Measurements from ENCODE around the gene CLK2. TPM values are rescaled to one million over a fixed set of nuclear protein-coding genes. Genes with fewer than 3 reads are reported as not detected.
"Not testable (repeated sequence)": the region's sequence is repeated elsewhere in the genome, so short reads cannot be mapped to it uniquely, and the experiment has no call there.

The CLK2 gene
- total RNA-seq, 2 experiments from 2014 or later: 100.0 to 104 TPM

DNA sequence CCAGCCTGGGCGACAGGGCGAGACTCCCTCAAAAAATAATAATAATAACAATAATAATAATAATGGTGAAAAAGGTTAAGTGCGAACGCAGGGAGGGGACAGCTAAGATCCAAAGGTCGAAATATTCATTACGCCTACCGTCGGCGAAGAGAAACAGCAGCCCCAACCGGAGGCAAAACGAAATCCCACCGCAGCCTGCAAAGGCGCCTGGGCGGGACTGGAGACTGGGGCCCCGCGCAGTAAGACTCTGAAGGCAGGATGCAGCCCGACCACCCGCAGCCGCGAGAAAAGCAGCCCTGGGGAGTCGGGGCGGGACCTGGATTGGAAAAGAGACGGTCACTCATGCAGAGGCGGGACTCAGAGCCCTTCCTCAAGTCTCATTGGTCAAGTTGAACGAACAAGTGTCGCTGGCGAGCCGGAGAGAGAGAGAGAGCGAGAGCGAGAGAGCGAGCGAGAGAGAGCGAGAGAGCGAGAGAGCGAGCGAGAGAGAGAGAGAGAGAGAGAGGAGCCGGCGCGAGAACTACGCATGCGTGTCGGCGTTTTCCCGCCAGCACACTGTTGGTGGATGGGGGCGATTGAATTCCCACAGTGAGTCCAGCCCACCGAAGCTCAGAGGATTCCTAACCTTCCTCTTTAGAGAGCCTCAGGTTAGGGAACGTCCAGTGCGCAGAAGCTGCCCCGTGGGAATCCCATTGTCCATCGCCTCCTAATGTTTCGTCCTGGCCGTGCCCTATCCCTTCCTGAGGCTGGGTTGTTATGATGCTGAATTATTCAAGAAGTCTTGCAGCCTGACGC, 28.7 kb downstream of the CLK2 start:
- peak; percentile 99 for DNase-seq
- POLR2A ChIA-PET: no interaction called here
- H3K4me1 Mint-ChIP-seq: peaks cover 58% of the 10 kb centered on the region
- H3K36me3 Mint-ChIP-seq (ENCODE audit: low read depth): peaks cover 14% of the 10 kb centered on the region
- peak overlapping the region; percentile 79 for H3K4me3 Mint-ChIP-seq
- CTCF ChIA-PET: interaction anchor here (0.8 to 2.3 kb wide), 5 partner anchors 13 to 79 kb away, joined by 3 to 9 read pairs (median 4); partner anchors contain the start of genes CLK2 and KRTCAP2
- H3K9me3 Mint-ChIP-seq: no peaks in the 10 kb centered on the region
- H3K27me3 Mint-ChIP-seq: peaks cover 2% of the 10 kb centered on the region
- peak overlapping the region; percentile 94 for H3K27ac Mint-ChIP-seq

DNA sequence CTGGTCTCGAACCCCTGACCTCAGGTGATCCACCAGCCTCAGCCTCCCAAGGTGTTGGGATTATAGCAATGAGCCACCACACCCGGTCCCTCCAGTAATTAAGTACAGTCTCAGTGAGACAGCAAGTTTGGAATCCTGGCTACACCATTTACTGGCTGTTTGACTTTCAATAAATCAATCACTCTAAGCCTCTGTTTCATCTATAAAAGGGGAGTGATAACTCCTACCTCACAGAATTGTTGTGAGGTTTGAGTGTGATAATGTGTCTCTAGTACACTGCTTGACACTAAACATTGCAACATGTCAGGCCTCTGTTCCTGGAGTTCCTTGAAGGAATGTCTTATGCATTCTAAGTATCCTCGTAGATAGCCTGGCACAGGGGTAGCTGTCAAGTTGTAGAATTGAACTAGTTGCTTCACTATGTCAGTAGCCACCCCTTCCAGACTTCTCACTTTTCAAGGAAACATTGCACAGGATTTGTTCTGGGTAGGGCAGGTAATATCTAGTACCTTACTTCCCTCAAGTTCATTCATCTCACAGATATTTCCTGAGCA, 30.4 kb downstream of the CLK2 start:
- Mint-ChIP-seq H3K4me3 (peak overlapping the region; percentile 79), H3K27ac (peak overlapping the region; percentile 94), H3K4me1 (peaks cover 62% of the 10 kb centered on the region), H3K9me3 (no peaks in the 10 kb centered on the region), H3K36me3 (ENCODE audit: low read depth) (peaks cover 22% of the 10 kb centered on the region), H3K27me3 (peaks cover 2% of the 10 kb centered on the region)
- CTCF ChIA-PET: interaction anchor here (0.6 to 1.8 kb wide), 5 partner anchors 14 to 812 kb away, joined by 3 to 5 read pairs (median 4); partner anchors contain the start of gene KRTCAP2
- DNase-seq: no peak
- POLR2A ChIA-PET: no interaction called here

DNA sequence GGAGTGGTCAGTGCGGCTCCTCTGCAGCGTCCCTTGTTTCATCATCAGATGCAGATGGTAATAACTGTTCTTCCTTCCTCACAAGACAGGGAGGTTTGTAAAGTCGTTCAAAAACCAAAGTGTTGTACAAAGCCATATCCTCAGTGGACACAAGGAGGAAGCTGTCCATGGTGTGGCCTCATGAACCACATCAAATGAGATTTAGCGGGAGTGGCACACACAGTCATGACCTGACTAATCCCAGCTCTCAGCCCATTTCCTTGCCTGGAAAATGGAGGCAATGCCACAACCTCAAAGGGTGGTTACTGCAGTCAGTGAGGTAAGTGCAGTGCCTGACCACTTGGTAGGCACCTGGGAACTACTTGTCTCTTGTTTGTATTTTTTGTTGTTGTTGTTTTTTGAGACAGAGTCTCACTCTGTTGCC, 31.5 kb downstream of the CLK2 start:
- no peak for DNase-seq
- Mint-ChIP-seq H3K36me3 (ENCODE audit: low read depth) (peaks cover 27% of the 10 kb centered on the region), H3K27me3 (peaks cover 2% of the 10 kb centered on the region), H3K27ac (peak overlapping the region; percentile 91), H3K4me1 (peaks cover 62% of the 10 kb centered on the region), H3K4me3 (peak overlapping the region; percentile 40), H3K9me3 (no peaks in the 10 kb centered on the region)
- POLR2A ChIA-PET: no interaction called here
- CTCF ChIA-PET: interaction anchor here (0.6 to 3.9 kb wide), 8 partner anchors 9 to 534 kb away, joined by 3 to 38 read pairs (median 4); partner anchors contain the start of genes KRTCAP2, THBS3 and TRIM46

- Mint-ChIP-seq H3K4me1 (peaks cover 61% of the 10 kb centered on the region), H3K9me3 (no peaks in the 10 kb centered on the region), H3K27me3 (peaks cover 2% of the 10 kb centered on the region), H3K27ac (peak overlapping the region; percentile 91), H3K36me3 (ENCODE audit: low read depth) (peaks cover 28% of the 10 kb centered on the region), H3K4me3 (peak overlapping the region; percentile 85)
- peak; percentile 83 for DNase-seq
- ChIA-PET POLR2A (no interaction called here), CTCF (interaction anchor here (0.6 to 3.9 kb wide), 7 partner anchors 9 to 535 kb away, joined by 3 to 38 read pairs (median 4); partner anchors contain the start of genes KRTCAP2, THBS3 and TRIM46)
Observed at GRCh38 chr1:155241069-155241679, 32.1 kb downstream of the CLK2 start.

- peak overlapping the region; percentile 21 for H3K27ac Mint-ChIP-seq
- CTCF ChIA-PET: interaction anchor here (1.1 kb wide), 1 partner anchor 15 kb away, joined by 4 read pairs; no protein-coding TSS in a partner anchor
Observed at GRCh38 chr1:155236451-155236850, 36.9 kb downstream of the CLK2 start.

GRCh38 chr1:155235375-155235774, 37.9 kb downstream of the CLK2 start:
- H3K4me3 Mint-ChIP-seq, H3K9me3 Mint-ChIP-seq, POLR2A ChIA-PET, DNase-seq, H3K27me3 Mint-ChIP-seq: not testable (repeated sequence)
- H3K4me1 Mint-ChIP-seq: peaks cover 20% of the 10 kb centered on the region
- CTCF ChIA-PET: interaction anchor here (1.1 kb wide), 1 partner anchor 16 kb away, joined by 4 read pairs; no protein-coding TSS in a partner anchor
- peak overlapping the region; percentile 85 for H3K27ac Mint-ChIP-seq
- H3K36me3 Mint-ChIP-seq (ENCODE audit: low read depth): peaks cover 27% of the 10 kb centered on the region

More at GRCh38 chr1:155236451-155236850, 36.9 kb downstream of the CLK2 start:
- no peaks in the 10 kb centered on the region for H3K27me3 Mint-ChIP-seq
- peaks cover 30% of the 10 kb centered on the region for H3K4me1 Mint-ChIP-seq
- no peak overlapping the region for H3K4me3 Mint-ChIP-seq
- POLR2A ChIA-PET: no interaction called here
- DNase-seq: no peak
- peaks cover 32% of the 10 kb centered on the region for H3K36me3 Mint-ChIP-seq (ENCODE audit: low read depth)
- no peaks in the 10 kb centered on the region for H3K9me3 Mint-ChIP-seq

DNA sequence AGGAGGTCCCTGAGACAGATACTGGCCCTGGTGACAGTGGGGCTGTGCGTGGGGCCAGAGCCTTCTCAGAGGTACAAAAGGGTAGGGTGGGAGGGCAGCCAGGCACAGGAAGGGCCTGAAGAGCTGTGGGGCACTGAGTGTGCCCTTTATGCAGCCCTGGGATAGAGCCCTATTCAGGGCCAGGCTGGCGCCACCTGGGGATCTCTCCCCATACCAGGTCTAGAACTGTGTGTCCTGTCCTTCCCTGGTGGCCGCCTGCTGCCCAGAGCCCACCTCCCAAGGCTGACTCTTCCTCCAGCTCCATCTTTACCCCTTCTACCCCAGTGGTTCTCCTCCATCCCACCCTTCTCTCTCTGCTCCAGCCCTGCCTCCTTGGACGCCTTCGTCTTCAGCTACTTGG, 39.8 kb downstream of the CLK2 start:
- DNase-seq, H3K27me3 Mint-ChIP-seq, POLR2A ChIA-PET, CTCF ChIA-PET, H3K4me3 Mint-ChIP-seq, H3K27ac Mint-ChIP-seq, H3K9me3 Mint-ChIP-seq: not testable (repeated sequence)
- H3K4me1 Mint-ChIP-seq: peaks cover 15% of the 10 kb centered on the region
- peaks cover 21% of the 10 kb centered on the region for H3K36me3 Mint-ChIP-seq (ENCODE audit: low read depth)

DNA sequence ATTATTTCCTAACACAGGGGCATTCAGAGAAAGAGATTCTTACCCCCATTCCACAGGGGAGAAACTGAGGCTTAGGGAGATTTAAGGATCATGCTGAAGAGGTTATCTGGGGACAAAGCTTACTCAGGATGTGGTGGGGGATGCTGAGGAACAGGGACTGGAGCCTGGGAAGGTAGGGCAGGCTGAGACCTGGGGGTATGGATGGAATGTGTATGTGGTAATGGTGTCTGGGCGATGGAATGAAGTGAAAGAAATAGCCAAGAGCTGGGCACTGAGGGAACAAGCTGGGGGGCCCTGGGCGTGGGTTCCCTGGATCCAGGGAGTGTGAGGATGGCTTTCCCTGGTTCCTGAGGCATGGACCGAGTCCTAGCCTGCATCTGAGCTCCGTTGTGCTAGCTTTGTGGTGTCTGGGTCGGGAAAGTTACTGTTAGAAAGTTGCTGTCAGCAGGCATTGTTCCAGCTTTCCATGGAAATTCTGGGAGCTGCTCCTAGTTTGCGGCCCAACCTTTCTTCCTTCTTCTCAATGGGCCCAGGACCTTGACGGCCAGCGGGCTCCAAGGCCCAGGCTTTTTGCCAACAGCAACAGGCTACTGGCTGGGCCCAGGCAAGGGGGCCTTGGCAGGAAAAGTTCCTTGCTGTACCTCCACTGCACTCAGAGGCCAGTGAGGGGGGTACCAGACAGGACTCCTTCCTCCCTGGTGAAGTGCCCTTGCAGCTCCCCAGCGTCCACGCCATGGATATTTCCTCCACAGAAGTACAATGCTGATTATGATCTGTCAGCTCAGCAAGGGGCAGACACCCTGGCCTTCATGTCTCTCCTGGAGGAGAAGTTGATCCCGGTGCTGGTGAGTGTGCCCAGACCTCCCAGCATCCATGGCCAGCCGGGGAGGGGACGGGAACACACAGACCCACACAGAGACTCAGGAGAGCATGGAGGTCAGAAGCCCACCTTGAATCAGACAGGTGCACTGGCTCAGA, 41.0 kb downstream of the CLK2 start:
- H3K27me3 Mint-ChIP-seq, DNase-seq, H3K4me3 Mint-ChIP-seq, H3K9me3 Mint-ChIP-seq, POLR2A ChIA-PET, H3K27ac Mint-ChIP-seq: not testable (repeated sequence)
- H3K4me1 Mint-ChIP-seq: peaks cover 25% of the 10 kb centered on the region
- CTCF ChIA-PET: interaction anchor here (1.0 to 1.8 kb wide), 3 partner anchors 12 to 59 kb away, joined by 3 to 5 read pairs (median 4); partner anchors contain the start of gene KRTCAP2
- H3K36me3 Mint-ChIP-seq (ENCODE audit: low read depth): peaks cover 17% of the 10 kb centered on the region

GRCh38 chr1:155231302-155231701, 42.0 kb downstream of the CLK2 start:
- H3K4me1 Mint-ChIP-seq: peaks cover 26% of the 10 kb centered on the region
- H3K9me3 Mint-ChIP-seq; H3K36me3 Mint-ChIP-seq (ENCODE audit: low read depth); DNase-seq; H3K27ac Mint-ChIP-seq; H3K4me3 Mint-ChIP-seq; H3K27me3 Mint-ChIP-seq; POLR2A ChIA-PET: not testable (repeated sequence)
- CTCF ChIA-PET: interaction anchor here (1.0 to 1.8 kb wide), 2 partner anchors 13 to 19 kb away, joined by 3 to 5 read pairs; no protein-coding TSS in a partner anchor

DNA sequence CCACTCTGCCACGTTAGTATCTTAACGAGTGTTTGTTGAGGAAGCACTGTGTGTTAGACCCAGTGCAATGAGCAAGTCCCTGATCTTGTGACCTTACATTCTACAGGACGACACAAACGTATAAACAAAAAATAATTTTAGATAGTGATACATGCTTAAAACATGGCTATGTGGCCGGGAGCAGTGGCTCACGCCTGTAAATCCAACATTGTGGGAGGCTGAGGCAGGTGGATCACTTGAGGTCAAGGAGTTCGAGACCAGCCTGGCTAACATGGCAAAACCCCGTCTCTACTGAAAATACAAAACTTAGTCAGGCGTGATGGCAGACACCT, 45.2 kb downstream of the CLK2 start:
- Mint-ChIP-seq H3K36me3 (ENCODE audit: low read depth) (peaks cover 8% of the 10 kb centered on the region), H3K4me1 (peaks cover 36% of the 10 kb centered on the region), H3K4me3 (peak overlapping the region; percentile 84), H3K27ac (peak overlapping the region; percentile 92), H3K9me3 (no peaks in the 10 kb centered on the region), H3K27me3 (no peaks in the 10 kb centered on the region)
- POLR2A ChIA-PET: no interaction called here
- DNase-seq: no peak
- CTCF ChIA-PET: interaction anchor here (0.9 to 2.5 kb wide), 5 partner anchors 15 to 55 kb away, joined by 3 to 11 read pairs (median 5); partner anchors contain the start of gene KRTCAP2

- peaks cover 36% of the 10 kb centered on the region for H3K4me1 Mint-ChIP-seq
- DNase-seq: peak; percentile 99
- H3K27me3 Mint-ChIP-seq: no peaks in the 10 kb centered on the region
- H3K27ac Mint-ChIP-seq: peak overlapping the region; percentile 92
- peak overlapping the region; percentile 84 for H3K4me3 Mint-ChIP-seq
- CTCF ChIA-PET: interaction anchor here (0.9 to 2.5 kb wide), 11 partner anchors 15 to 357 kb away, joined by 3 to 12 read pairs (median 5); partner anchors contain the start of genes KRTCAP2, SCAMP3 and THBS3
- H3K36me3 Mint-ChIP-seq (ENCODE audit: low read depth): peaks cover 8% of the 10 kb centered on the region
- POLR2A ChIA-PET: interaction anchor here (0.6 kb wide), 1 partner anchor 18 kb away, joined by 3 read pairs; no protein-coding TSS in a partner anchor
- no peaks in the 10 kb centered on the region for H3K9me3 Mint-ChIP-seq
Observed at GRCh38 chr1:155227261-155228095, 45.8 kb downstream of the CLK2 start.
